Activated CD8-positive, alpha-beta memory T cell treated with anti-CD3 and anti-CD28 coated beads, Interleukin-2, amount 50 U/mL, for 1 hour (primary cell): Measurements from ENCODE around the gene SLC50A1.

Experiments
- DNase-seq: peaks from one replicate; pipeline ENCODE4 v3.0.0-alpha.2; 2020; ENCODE audit errors: extremely low read depth

The SLC50A1 gene

DNA sequence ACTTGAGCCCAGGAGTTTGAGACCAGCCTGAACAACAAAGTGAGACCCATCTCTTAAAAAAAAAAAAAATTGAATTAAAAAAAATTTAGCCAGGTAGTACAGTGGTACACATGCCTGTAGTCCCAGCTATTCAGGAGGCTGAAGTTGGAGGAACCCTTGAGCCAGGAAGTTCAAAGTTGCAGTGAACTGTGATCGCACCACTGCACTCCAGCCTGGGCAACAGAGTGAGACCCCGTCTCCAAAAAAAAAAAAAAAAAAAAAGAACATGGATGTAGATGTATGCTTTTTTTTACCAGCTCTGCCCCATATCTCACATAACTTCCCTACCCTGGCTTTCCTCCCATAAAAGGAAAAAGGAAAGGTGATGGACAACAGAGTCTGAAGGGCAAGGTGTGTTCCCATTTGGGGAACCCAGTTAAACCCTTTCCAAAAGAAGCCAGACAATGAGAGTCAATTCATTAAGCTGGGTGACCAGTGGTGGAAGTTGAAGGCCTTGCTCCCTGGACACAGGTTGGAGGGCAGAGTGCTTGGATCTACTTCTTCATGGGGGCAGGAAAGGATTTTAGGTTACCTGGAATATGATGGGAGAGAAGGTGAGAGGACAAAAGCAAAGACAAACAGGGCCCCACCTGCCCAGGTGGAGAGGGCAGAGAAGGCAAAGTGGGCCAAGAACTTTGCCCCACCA lies 34.6 kb downstream of the SLC50A1 start:
- DNase-seq: no peak

DNA sequence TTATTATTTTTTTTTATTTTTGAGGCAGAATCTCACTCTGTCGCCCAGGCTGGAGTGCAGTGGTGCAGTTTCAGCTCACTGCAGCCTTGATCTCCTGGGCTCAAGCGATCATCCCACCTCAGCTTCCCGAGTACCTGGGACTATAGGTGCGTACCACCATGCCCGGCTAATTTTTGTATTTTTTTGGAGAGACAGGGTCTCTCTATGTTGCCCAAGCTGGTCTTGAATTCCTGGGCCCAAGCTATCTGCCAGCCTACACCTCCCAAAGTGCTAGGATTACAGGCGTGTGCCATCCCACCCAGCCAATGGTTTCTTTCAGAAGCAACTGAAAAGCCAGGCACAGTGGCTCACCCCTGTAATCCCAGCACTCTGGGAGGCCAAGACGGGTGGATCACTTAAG lies 35.2 kb downstream of the SLC50A1 start:
- DNase-seq: no peak

- no peak for DNase-seq
These were observed 36.4 kb downstream of the SLC50A1 start for GRCh38 chr1:155171836-155172731.

DNA sequence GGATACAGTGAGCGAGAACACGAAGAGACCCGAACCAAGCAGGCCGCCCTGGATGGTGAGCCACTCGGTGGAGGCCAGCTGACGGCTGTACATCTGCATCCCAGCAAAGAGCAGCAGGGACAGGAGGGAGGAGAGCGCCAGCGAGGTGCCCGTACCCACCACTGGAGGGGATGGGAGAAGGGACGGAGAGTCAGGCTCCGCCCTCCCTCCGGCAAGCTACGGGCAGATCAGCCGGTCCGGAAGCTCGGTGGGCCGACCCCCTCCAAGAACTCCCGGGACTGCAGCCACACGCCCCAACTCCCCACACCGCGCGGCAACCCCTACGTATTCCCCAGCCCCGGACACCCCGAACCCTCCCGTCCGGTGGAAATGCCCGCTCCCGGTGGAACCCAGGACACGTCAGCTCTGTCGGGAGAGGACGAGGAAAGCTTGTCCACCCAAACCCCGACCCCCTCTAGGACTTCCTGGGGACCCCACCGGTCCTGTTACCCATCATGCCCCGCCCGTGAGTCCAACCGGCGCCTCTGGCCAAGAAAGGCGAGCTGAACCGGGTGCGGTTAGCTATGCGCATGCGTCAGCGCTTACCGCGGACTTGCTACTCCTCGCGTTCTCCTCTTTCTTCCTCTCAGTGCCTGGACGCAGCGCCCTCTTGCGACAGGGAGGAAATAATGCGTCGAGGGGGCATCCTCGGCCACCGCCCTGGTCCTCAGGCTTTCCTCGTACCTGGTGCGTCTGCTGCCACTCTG lies 37.3 kb downstream of the SLC50A1 start, which contains the start of gene KRTCAP2:
KRTCAP2 (minus strand) TSS at position 573 of the 746 bp plus-strand sequence; CDS start at position 493, 80 bp downstream.
- peak; percentile 86 for DNase-seq

GRCh38 chr1:155173478-155174323 lies 38.0 kb downstream of the SLC50A1 start, which contains the start of gene TRIM46:
TSS of gene TRIM46 (plus strand) at chr1:155173849. CDS start at chr1:155173967, 118 bp downstream.
- DNase-seq: no peak

- no peak for DNase-seq
These were observed 39.0 kb downstream of the SLC50A1 start for GRCh38 chr1:155174324-155175280.

DNA sequence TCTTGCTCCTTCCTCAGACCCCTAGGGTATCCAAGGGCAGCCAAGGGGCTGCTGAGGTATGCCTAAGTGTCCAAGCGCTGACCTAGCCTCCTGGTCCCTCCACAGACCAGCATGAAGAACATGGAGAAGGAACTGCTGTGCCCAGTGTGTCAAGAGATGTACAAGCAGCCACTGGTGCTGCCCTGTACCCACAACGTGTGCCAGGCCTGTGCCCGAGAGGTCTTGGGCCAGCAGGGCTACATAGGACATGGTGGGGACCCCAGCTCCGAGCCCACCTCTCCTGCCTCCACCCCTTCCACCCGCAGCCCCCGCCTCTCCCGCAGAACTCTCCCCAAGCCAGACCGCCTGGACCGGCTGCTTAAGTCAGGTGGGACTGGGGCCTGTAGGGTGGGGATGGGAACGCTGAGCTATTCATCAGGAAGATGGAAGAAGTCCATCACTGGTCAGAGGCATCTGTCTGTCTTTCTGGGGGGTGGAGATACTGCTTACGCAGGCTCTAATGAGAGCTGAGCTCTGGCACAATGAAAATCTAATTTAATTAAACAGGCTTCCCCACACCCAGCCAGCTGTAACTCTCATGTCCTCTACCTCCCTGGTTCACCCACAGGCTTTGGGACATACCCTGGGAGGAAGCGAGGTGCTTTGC lies 39.8 kb downstream of the SLC50A1 start:
- DNase-seq: no peak

GRCh38 chr1:155175927-155176371 lies 40.3 kb downstream of the SLC50A1 start:
- DNase-seq: no peak

GRCh38 chr1:155176544-155177071 lies 41.0 kb downstream of the SLC50A1 start:
- DNase-seq: no peak

DNA sequence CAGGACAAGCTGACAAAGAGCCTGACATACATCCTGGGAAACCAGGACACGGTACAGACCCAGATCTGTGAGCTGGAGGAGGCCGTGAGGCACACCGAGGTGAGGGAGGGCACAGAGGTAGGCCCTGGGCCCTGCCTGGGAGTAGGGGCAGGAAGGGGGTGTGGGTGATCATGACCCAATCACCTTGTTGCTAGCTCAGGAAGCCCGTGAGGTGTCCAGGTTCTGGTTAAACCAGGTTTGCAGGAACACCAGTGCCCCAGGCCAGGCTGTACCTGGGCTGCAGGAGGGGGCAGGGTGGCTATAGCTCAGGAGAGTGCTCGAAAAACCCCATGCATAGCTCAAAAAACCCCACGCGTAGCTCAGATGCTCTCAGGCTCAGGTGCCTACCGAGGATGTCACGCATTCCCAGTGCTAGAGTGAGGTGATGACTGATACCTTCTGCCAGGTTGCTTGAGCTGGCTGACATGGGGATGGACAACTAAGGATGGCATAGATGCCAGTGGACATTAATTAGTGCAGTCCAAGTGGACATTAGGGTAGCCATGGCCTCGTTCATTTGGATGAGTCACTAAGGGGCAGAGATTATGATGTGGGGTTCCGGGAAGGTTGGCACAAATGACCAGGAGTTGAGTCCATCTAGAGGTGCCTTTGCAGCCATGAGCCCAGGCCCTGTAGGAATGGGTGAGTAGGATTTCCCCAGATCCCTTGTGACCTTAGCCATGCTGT lies 41.7 kb downstream of the SLC50A1 start:
- no peak for DNase-seq

DNA sequence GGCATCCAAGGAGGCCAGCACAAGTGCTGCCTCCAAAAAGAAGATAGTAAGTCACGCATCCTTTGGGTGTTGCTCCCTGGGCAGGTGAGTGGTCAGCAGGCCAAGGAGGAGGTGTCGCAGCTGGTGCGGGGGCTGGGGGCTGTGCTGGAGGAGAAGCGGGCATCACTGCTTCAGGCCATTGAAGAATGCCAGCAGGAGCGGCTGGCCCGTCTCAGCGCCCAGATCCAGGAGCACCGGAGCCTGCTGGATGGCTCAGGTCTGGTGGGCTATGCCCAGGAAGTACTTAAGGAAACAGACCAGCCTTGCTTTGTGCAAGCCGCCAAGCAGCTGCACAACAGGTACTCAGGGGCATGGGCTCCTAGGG lies 42.2 kb downstream of the SLC50A1 start:
- no peak for DNase-seq

DNA sequence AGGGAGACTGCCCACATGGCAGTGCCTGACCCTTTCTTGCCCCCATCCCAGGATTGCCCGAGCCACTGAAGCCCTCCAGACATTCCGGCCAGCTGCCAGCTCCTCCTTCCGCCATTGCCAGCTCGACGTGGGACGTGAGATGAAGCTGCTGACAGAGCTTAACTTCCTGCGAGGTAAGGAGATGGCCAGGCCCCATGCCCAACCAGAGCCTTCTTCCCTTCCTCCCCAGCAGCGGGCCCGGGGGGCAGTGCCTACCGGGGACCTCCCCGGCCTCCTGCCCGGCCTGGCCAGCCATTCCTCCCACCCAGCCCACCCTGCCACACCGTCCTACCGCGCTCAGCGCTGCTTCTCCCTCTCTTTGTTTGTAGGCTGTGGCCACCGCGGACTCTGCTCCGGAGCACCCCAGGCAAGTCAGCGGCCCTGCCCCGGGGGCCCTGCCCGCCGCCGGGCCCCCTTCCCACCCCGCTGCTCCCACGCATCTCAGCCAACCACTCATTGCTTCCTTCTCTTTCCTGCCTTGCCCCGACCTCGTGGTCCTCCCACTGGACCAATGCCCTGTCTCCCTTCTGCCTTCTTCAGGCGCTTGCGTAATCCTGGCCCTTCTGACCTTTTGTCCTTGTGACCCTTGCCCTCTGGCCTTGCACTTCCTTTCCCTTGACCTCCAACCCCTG lies 42.9 kb downstream of the SLC50A1 start:
- no peak for DNase-seq

DNA sequence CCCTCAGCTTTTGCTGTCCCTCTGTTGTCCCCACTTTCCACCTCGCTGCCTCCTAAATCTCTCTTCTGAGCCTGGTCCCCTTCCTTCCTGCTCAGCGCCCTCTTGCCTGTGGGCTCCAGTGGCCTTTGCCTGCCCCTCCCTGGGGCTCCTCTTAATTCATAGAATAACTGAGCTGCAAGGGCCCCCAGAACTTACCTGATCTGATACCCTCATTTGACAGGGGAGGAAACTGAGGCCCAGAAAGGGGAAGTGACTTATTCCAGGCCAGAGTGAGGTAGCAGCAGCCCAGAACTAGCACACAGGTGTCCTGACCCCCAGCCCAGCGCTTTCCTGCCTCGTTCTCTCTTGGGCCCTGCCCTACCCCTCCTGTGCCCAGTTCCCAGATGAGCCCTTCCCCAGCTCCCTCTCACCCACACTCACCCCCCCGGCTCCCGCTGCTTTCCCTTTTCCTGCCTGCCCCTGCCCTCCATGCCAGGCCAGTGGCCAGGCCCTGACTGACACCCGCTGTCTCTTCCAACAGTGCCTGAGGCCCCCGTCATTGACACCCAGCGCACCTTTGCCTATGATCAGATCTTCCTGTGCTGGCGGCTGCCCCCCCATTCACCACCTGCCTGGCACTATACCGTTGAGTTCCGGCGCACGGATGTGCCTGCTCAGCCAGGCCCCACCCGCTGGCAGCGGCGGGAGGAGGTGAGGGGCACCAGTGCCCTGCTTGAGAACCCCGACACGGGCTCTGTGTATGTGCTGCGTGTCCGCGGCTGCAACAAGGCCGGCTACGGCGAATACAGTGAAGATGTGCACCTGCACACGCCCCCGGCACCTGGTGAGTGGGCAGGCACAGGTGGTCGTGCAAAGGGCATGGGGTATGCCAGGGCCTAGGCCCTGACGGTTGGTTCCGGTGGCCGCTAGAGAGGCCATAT lies 43.7 kb downstream of the SLC50A1 start:
- DNase-seq: no peak

- DNase-seq: no peak
These were observed 45.9 kb downstream of the SLC50A1 start for GRCh38 chr1:155181371-155182051.

DNA sequence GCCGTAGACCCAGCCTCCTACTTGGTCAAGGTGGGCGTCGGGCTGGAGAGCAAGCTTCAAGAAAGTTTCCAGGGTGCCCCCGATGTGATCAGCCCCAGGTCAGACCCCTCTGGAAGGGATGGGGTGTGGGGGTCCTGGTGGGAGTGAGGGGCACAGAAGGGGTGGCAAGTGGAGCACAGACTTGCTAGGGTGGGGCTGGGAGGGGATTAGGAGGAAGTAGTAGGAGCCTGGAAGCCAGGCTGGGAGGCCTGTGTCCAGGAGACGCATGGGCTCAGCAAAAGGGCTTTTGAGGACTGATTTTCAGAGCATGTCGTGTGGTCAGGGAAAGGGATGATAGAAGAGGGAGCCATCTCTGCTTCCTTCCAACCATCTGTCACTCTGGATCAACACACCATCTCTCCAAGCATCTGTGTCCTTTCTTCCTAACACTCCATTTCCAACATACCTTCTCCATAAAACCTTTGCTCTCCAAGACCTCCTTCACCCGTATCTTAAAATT lies 46.4 kb downstream of the SLC50A1 start:
- no peak for DNase-seq

DNA sequence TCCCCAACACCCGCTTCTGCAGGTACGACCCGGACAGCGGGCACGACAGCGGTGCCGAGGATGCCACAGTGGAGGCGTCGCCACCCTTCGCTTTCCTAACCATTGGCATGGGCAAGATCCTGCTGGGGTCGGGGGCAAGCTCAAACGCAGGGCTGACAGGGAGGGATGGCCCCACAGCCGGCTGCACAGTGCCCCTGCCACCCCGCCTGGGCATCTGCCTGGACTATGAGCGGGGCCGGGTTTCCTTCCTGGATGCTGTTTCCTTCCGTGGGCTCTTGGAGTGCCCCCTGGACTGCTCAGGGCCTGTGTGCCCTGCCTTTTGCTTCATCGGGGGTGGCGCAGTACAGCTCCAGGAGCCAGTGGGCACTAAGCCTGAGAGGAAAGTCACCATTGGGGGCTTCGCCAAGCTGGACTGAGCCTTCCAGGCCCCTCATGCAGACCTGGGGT lies 48.1 kb downstream of the SLC50A1 start:
- DNase-seq: no peak
